ENCODE data around the gene STOX2.

DNA sequence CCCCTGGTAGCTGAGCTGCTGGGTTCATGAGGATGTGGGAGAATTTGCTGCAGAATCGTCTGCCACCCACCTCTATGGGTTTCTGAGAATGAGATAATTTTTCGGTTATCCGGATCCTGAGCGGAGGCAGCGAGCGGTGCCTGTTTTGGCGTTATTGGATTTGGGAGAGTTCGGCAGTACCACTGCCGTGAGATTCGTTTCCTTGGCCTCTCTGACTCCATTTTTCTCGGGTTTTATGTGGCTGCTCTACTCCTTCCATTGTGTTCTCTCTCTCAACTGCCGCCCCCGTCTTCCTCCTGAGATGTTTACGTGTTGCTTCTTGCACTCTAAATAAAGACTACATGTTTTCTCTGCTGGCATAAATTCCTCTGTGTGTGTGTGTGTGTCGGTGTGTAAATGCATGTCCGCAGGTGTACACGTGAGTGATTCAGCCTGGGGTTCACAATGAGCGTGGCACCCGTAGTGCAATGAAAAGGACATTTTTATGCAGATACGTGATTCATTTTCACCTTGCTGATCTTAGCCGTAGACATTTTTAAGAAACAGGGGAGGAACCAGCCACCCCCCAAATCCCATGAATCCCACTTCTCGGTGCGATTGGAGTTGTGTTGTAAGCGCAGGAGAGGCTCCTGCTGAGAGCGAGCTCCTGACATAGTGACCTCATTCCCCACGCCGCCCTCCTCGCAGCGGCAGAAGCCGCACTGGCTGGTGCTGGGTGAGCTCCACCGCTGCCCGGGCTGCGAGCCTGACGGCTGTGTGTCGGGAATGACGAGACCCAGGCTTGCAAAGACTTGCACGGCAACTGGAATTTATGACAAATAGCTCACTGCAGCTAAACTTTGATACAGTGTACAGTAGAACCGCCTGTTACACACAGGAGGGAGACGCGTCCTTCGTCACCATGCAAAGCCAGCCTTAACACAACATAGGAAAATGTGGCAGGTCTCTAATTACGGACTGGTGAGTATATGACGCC lies 82.2 kb downstream of the STOX2 start:
- TF ChIP-seq SMAD1 (IDR thresholded peaks at IDR 0.05; ENCODE audit: low read depth, partially characterized antibody) (no peak), SUZ12 (IDR thresholded peaks at IDR 0.05; ENCODE audit: unreplicated experiment) (no peak), KDM1A (IDR thresholded peaks at IDR 0.05; ENCODE audit: borderline replicate concordance) (no peak), FOXM1 (IDR thresholded peaks at IDR 0.05; ENCODE audit: low read depth, low read length) (no peak), GABPA (IDR thresholded peaks at IDR 0.05; ENCODE audit: low read depth) (no peak), TARDBP (IDR thresholded peaks at IDR 0.05; ENCODE audit: borderline replicate concordance) (no peak), POLR2AphosphoS5 (IDR thresholded peaks at IDR 0.05; ENCODE audit: low read length) (no peak), YY1 (IDR thresholded peaks at IDR 0.05; ENCODE audit: low read depth, low read length) (no peak)
- TF ChIP-seq, protein P1, sequence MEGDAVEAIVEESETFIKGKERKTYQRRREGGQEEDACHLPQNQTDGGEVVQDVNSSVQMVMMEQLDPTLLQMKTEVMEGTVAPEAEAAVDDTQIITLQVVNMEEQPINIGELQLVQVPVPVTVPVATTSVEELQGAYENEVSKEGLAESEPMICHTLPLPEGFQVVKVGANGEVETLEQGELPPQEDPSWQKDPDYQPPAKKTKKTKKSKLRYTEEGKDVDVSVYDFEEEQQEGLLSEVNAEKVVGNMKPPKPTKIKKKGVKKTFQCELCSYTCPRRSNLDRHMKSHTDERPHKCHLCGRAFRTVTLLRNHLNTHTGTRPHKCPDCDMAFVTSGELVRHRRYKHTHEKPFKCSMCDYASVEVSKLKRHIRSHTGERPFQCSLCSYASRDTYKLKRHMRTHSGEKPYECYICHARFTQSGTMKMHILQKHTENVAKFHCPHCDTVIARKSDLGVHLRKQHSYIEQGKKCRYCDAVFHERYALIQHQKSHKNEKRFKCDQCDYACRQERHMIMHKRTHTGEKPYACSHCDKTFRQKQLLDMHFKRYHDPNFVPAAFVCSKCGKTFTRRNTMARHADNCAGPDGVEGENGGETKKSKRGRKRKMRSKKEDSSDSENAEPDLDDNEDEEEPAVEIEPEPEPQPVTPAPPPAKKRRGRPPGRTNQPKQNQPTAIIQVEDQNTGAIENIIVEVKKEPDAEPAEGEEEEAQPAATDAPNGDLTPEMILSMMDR (IDR thresholded peaks at IDR 0.05 in 2 of 3, conservative IDR thresholded peaks at IDR 0.05 in 1 of 3; ENCODE audit: control insufficient read depth in 2 of 3, extremely low read depth in 1 of 3, insufficient read depth in 1 of 3, low read depth in 3 of 3, low read length in 3 of 3), result no peak
- TF ChIP-seq, protein P2, sequence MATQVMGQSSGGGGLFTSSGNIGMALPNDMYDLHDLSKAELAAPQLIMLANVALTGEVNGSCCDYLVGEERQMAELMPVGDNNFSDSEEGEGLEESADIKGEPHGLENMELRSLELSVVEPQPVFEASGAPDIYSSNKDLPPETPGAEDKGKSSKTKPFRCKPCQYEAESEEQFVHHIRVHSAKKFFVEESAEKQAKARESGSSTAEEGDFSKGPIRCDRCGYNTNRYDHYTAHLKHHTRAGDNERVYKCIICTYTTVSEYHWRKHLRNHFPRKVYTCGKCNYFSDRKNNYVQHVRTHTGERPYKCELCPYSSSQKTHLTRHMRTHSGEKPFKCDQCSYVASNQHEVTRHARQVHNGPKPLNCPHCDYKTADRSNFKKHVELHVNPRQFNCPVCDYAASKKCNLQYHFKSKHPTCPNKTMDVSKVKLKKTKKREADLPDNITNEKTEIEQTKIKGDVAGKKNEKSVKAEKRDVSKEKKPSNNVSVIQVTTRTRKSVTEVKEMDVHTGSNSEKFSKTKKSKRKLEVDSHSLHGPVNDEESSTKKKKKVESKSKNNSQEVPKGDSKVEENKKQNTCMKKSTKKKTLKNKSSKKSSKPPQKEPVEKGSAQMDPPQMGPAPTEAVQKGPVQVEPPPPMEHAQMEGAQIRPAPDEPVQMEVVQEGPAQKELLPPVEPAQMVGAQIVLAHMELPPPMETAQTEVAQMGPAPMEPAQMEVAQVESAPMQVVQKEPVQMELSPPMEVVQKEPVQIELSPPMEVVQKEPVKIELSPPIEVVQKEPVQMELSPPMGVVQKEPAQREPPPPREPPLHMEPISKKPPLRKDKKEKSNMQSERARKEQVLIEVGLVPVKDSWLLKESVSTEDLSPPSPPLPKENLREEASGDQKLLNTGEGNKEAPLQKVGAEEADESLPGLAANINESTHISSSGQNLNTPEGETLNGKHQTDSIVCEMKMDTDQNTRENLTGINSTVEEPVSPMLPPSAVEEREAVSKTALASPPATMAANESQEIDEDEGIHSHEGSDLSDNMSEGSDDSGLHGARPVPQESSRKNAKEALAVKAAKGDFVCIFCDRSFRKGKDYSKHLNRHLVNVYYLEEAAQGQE (IDR thresholded peaks at IDR 0.05; ENCODE audit: low read depth, low read length), result no peak
- TF ChIP-seq, protein P3, sequence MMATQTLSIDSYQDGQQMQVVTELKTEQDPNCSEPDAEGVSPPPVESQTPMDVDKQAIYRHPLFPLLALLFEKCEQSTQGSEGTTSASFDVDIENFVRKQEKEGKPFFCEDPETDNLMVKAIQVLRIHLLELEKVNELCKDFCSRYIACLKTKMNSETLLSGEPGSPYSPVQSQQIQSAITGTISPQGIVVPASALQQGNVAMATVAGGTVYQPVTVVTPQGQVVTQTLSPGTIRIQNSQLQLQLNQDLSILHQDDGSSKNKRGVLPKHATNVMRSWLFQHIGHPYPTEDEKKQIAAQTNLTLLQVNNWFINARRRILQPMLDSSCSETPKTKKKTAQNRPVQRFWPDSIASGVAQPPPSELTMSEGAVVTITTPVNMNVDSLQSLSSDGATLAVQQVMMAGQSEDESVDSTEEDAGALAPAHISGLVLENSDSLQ (IDR thresholded peaks at IDR 0.05), result no peak
- TF ChIP-seq, protein P4, sequence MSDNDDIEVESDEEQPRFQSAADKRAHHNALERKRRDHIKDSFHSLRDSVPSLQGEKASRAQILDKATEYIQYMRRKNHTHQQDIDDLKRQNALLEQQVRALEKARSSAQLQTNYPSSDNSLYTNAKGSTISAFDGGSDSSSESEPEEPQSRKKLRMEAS (IDR thresholded peaks at IDR 0.05; ENCODE audit: low read depth, low read length), result no peak
- TF ChIP-seq, protein P5, sequence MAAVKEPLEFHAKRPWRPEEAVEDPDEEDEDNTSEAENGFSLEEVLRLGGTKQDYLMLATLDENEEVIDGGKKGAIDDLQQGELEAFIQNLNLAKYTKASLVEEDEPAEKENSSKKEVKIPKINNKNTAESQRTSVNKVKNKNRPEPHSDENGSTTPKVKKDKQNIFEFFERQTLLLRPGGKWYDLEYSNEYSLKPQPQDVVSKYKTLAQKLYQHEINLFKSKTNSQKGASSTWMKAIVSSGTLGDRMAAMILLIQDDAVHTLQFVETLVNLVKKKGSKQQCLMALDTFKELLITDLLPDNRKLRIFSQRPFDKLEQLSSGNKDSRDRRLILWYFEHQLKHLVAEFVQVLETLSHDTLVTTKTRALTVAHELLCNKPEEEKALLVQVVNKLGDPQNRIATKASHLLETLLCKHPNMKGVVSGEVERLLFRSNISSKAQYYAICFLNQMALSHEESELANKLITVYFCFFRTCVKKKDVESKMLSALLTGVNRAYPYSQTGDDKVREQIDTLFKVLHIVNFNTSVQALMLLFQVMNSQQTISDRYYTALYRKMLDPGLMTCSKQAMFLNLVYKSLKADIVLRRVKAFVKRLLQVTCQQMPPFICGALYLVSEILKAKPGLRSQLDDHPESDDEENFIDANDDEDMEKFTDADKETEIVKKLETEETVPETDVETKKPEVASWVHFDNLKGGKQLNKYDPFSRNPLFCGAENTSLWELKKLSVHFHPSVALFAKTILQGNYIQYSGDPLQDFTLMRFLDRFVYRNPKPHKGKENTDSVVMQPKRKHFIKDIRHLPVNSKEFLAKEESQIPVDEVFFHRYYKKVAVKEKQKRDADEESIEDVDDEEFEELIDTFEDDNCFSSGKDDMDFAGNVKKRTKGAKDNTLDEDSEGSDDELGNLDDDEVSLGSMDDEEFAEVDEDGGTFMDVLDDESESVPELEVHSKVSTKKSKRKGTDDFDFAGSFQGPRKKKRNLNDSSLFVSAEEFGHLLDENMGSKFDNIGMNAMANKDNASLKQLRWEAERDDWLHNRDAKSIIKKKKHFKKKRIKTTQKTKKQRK (IDR thresholded peaks at IDR 0.05; ENCODE audit: low read depth, low read length), result no peak

All from GM12878 (cell line).